K562 (cell line): Measurements from ENCODE around the gene TMEM86B. TPM values are rescaled to one million over a fixed set of nuclear protein-coding genes. Genes with fewer than 3 reads are reported as not detected.
A peak's percentile ranks its signal among the peaks of the same experiment; 100 is the strongest.

Experiments used
- C11orf30 ChIP-seq: fragments of 450-650 bp; IDR thresholded peaks from 2 replicates; pipeline ENCODE4 v1.6.1; 2016; ENCODE audit warnings: low read depth, mild to moderate bottlenecking
- GABPB1 ChIP-seq: sonication (generic); formaldehyde crosslinking; IDR thresholded peaks from 2 replicates; pipeline ENCODE4 v1.8.0; 2022; ENCODE audit warnings: mild to moderate bottlenecking, missing genetic modification reagents
- MTA2 ChIP-seq: fragments of 450-650 bp; IDR thresholded peaks from 2 replicates; pipeline ENCODE4 v1.6.1; 2016; ENCODE audit warnings: low read depth
- NEUROD1 ChIP-seq: fragments of 150-350 bp; IDR thresholded peaks from 2 replicates; pipeline ENCODE4 v1.6.1; 2014; ENCODE audit warnings: borderline replicate concordance, low read length, low read depth; ENCODE audit not compliant: partially characterized antibody
- NFIC ChIP-seq: fragments of 450-650 bp; IDR thresholded peaks from 2 replicates; pipeline ENCODE4 v1.6.1; 2017; ENCODE audit warnings: mild to moderate bottlenecking, inconsistent platforms
- NR2C1 ChIP-seq, 2 experiments: fragments of 450-650 bp; IDR thresholded peaks; 2 replicates each; pipeline ENCODE4 v1.6.1; 2017; ENCODE audit warnings: mild to moderate bottlenecking in 2 of 2, antibody characterized with exemption in 1 of 2, inconsistent platforms in 1 of 2, missing compliant biosample characterization in 1 of 2, missing genetic modification characterization in 1 of 2
- OTX1 ChIP-seq: fragments of 450-650 bp; formaldehyde crosslinking; IDR thresholded peaks from 2 replicates; pipeline ENCODE4 v1.4.0; 2022; ENCODE audit warnings: mild to moderate bottlenecking
- POLR2G ChIP-seq: fragments of 200-400 bp; formaldehyde crosslinking; IDR thresholded peaks from 2 replicates; pipeline ENCODE4 v1.6.1; 2017; ENCODE audit warnings: low read depth, mild to moderate bottlenecking, antibody characterized with exemption, low read length, moderate library complexity
- POU5F1 ChIP-seq: fragments of 150-350 bp; IDR thresholded peaks from 2 replicates; pipeline ENCODE4 v1.6.1; 2014; ENCODE audit warnings: borderline replicate concordance, low read length, low read depth, mild to moderate bottlenecking; ENCODE audit not compliant: partially characterized antibody
- RBM25 ChIP-seq: fragments of 200-400 bp; formaldehyde crosslinking; IDR thresholded peaks from 2 replicates; pipeline ENCODE4 v1.6.1; 2018; ENCODE audit warnings: low read length, low read depth, moderate library complexity; ENCODE audit not compliant: severe bottlenecking
- RCOR1 ChIP-seq, 2 experiments: IDR thresholded peaks; 2 replicates each; pipeline ENCODE4 v1.6.1; 2012; ENCODE audit warnings: low read depth in 2 of 2, low read length in 2 of 2, borderline replicate concordance in 1 of 2, improper control_type of control experiment in 1 of 2
- SAFB ChIP-seq: fragments of 200-400 bp; formaldehyde crosslinking; IDR thresholded peaks from 2 replicates; pipeline ENCODE4 v1.6.1; 2017; ENCODE audit warnings: low read depth, low read length, borderline replicate concordance
- ZBTB7A ChIP-seq: IDR thresholded peaks from 2 replicates; pipeline ENCODE4 v1.6.1; 2011; ENCODE audit warnings: low read depth, mild to moderate bottlenecking, low read length, moderate library complexity, borderline replicate concordance; ENCODE audit not compliant: control insufficient read depth
- ZNF561 ChIP-seq: fragments of 450-650 bp; formaldehyde crosslinking; conservative IDR thresholded peaks from 2 replicates; pipeline ENCODE4 v1.4.0; 2020; ENCODE audit warnings: mild to moderate bottlenecking, moderate library complexity
- ZNF77 ChIP-seq: fragments of 250-450 bp; sonication (Bioruptor Pico); IDR thresholded peaks from 2 replicates; pipeline ENCODE4 v1.5.0; 2020
- polyA plus RNA-seq, 8 experiments: library from polyadenylated mRNA; depleted of rRNA in 4 of 8; stranded (reverse) in 5 of 8; unstranded in 3 of 8; fragments of >200 nt; fragmentation: Nextera tagmentation in 2 of 8; fragmentation: Illumina TruSeq in 1 of 8; extraction: Ambion mirVana in 2 of 8; extraction: Trizol in 1 of 8; gene quantifications; 2 replicates each; pipeline versions ENCODE4 v1.2.1 to v1.2.3, GENCODE V29; 2011 to 2014; ENCODE audit warnings: inconsistent platforms in 1 of 8, missing spikeins in 1 of 8
- total RNA-seq, 7 experiments: library from RNA; depleted of rRNA in 6 of 7; stranded (reverse); fragments of >200 nt in 6 of 7; fragmentation: Illumina TruSeq in 2 of 7; extraction: Trizol in 2 of 7; gene quantifications; 2 replicates each; pipeline versions ENCODE4 v1.2.1 to v1.2.3, GENCODE V29; 2011 to 2021; ENCODE audit warnings: low replicate concordance in 1 of 7
- TF ChIP-seq, protein P1 (sequence below), 3 experiments: fragments of 200-800 bp in 1 of 3; fragments of 250-450 bp in 1 of 3; fragments of 450-650 bp in 1 of 3; sonication (Bioruptor Pico) in 1 of 3; sonication (Bioruptor generic) in 1 of 3; formaldehyde crosslinking in 1 of 3; IDR thresholded peaks; 2 replicates each; pipeline versions ENCODE4 v1.6.1 to v1.8.0; 2016 to 2022; ENCODE audit warnings: mild to moderate bottlenecking in 2 of 3, missing genetic modification characterization in 2 of 3, missing compliant biosample characterization in 1 of 3, moderate library complexity in 1 of 3
- TF ChIP-seq, protein P2 (sequence below): sonication (generic); formaldehyde crosslinking; IDR thresholded peaks from 2 replicates; pipeline ENCODE4 v1.8.0; 2022; ENCODE audit warnings: mild to moderate bottlenecking, missing genetic modification reagents
- TF ChIP-seq, protein P3 (sequence below): sonication (generic); formaldehyde crosslinking; IDR thresholded peaks from 2 replicates; pipeline ENCODE4 v1.5.0; 2020; ENCODE audit warnings: missing genetic modification reagents

The TMEM86B gene
- total and polyA plus RNA-seq, 9 of the 15 experiments (the other 6 are each of a cell fraction or from before 2014, with no cell fraction given), result 0.28 to 7.9 (median 2.1) TPM

DNA sequence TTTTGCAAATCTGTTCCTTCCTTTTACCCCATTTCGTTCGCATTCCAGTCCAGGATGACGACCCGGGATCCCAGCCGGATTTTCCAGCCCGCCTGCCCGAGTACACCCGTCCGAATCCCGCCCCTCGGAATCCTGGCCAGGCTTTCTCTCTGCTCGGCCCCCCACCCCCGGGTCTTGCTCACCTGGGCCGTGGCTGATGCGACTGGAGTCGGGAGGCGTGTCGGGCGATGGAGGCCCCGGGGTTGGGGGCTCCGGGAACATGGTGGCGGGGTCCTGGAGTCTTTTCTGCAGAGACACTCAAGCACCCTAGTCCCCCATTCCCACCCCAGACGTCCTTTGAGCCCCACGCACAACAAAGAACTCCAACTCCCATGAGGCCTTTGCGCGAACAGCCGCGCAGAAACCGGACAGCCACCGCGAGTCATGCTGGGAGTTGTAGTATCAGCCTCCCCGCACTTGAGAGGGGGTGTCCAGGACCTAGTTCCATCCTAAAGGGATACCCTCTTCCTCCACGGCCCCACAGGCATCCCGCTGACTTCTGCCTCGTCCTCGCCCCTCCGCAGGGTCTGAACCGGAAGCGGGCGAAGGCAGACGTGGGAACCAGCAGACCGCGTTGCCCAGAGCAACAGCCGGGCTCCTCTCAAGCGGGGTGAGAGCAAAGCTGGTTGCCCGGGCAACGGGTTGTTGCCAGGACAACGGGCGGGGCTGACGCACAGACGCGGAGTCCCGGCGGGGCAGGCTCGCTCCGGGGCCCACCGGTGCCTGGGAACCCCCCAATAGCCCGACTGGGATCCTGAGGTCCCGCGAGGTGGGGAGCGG, 49.6 kb downstream of the TMEM86B start (continued):
- TF ChIP-seq POU5F1, result no peak
- TF ChIP-seq SAFB, result no peak
- TF ChIP-seq C11orf30, result no peak
- peak; percentile 83; the same call in 1 of the 2 replicates for TF ChIP-seq GABPB1 (CRISPR knock-in tag)
- TF ChIP-seq, protein P1, sequence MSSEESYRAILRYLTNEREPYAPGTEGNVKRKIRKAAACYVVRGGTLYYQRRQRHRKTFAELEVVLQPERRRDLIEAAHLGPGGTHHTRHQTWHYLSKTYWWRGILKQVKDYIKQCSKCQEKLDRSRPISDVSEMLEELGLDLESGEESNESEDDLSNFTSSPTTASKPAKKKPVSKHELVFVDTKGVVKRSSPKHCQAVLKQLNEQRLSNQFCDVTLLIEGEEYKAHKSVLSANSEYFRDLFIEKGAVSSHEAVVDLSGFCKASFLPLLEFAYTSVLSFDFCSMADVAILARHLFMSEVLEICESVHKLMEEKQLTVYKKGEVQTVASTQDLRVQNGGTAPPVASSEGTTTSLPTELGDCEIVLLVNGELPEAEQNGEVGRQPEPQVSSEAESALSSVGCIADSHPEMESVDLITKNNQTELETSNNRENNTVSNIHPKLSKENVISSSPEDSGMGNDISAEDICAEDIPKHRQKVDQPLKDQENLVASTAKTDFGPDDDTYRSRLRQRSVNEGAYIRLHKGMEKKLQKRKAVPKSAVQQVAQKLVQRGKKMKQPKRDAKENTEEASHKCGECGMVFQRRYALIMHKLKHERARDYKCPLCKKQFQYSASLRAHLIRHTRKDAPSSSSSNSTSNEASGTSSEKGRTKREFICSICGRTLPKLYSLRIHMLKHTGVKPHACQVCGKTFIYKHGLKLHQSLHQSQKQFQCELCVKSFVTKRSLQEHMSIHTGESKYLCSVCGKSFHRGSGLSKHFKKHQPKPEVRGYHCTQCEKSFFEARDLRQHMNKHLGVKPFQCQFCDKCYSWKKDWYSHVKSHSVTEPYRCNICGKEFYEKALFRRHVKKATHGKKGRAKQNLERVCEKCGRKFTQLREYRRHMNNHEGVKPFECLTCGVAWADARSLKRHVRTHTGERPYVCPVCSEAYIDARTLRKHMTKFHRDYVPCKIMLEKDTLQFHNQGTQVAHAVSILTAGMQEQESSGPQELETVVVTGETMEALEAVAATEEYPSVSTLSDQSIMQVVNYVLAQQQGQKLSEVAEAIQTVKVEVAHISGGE (CRISPR knock-in tag; IDR thresholded peaks at IDR 0.05), result peak in 1 of 3 experiments; percentile 75; a peak in 2 of 6 replicates
- TF ChIP-seq RBM25, result no peak
- TF ChIP-seq NEUROD1, result peak; percentile 99
- TF ChIP-seq ZBTB7A, result peak; percentile 43; the same call in 1 of the 2 replicates
- no peak for TF ChIP-seq NR2C1 (IDR thresholded peaks at IDR 0.05)
- 0 out of 2 replicates have a peak, but pooled peaks have one; percentile 37 for TF ChIP-seq NR2C1 (tag; IDR thresholded peaks at IDR 0.05)
- TF ChIP-seq NFIC, result no peak
- no peak for TF ChIP-seq MTA2
- no peak for TF ChIP-seq ZNF561
- no peak for TF ChIP-seq ZNF77 (CRISPR knock-in tag)
- TF ChIP-seq, protein P2, sequence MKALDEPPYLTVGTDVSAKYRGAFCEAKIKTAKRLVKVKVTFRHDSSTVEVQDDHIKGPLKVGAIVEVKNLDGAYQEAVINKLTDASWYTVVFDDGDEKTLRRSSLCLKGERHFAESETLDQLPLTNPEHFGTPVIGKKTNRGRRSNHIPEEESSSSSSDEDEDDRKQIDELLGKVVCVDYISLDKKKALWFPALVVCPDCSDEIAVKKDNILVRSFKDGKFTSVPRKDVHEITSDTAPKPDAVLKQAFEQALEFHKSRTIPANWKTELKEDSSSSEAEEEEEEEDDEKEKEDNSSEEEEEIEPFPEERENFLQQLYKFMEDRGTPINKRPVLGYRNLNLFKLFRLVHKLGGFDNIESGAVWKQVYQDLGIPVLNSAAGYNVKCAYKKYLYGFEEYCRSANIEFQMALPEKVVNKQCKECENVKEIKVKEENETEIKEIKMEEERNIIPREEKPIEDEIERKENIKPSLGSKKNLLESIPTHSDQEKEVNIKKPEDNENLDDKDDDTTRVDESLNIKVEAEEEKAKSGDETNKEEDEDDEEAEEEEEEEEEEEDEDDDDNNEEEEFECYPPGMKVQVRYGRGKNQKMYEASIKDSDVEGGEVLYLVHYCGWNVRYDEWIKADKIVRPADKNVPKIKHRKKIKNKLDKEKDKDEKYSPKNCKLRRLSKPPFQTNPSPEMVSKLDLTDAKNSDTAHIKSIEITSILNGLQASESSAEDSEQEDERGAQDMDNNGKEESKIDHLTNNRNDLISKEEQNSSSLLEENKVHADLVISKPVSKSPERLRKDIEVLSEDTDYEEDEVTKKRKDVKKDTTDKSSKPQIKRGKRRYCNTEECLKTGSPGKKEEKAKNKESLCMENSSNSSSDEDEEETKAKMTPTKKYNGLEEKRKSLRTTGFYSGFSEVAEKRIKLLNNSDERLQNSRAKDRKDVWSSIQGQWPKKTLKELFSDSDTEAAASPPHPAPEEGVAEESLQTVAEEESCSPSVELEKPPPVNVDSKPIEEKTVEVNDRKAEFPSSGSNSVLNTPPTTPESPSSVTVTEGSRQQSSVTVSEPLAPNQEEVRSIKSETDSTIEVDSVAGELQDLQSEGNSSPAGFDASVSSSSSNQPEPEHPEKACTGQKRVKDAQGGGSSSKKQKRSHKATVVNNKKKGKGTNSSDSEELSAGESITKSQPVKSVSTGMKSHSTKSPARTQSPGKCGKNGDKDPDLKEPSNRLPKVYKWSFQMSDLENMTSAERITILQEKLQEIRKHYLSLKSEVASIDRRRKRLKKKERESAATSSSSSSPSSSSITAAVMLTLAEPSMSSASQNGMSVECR, result no peak
- TF ChIP-seq RCOR1 (IDR thresholded peaks at IDR 0.05; ENCODE audit: borderline replicate concordance in 1 of 2, low read depth in 2 of 2, low read length in 2 of 2), result peak in 1 of 2 experiments; percentile 63; a peak in 3 of 4 replicates
- TF ChIP-seq POLR2G, result peak; percentile 65
- TF ChIP-seq, protein P3, sequence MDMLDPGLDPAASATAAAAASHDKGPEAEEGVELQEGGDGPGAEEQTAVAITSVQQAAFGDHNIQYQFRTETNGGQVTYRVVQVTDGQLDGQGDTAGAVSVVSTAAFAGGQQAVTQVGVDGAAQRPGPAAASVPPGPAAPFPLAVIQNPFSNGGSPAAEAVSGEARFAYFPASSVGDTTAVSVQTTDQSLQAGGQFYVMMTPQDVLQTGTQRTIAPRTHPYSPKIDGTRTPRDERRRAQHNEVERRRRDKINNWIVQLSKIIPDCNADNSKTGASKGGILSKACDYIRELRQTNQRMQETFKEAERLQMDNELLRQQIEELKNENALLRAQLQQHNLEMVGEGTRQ (CRISPR knock-in tag), result no peak
- no peak for TF ChIP-seq OTX1 (CRISPR knock-in tag)
